HG02852 (cell line): ENCODE measurements around the gene DPP6.
"Not testable (repeated sequence)": the region's sequence is repeated elsewhere in the genome, so short reads cannot be mapped to it uniquely, and the experiment has no call there.

Experiments
- ATAC-seq: cut with Tn5 transposase; IDR thresholded peaks from one replicate; pipeline ENCODE4 v1.9.1; 2021; ENCODE audit warnings: mild to moderate bottlenecking, moderate library complexity; ENCODE audit not compliant: unreplicated experiment

Gene DPP6

DNA sequence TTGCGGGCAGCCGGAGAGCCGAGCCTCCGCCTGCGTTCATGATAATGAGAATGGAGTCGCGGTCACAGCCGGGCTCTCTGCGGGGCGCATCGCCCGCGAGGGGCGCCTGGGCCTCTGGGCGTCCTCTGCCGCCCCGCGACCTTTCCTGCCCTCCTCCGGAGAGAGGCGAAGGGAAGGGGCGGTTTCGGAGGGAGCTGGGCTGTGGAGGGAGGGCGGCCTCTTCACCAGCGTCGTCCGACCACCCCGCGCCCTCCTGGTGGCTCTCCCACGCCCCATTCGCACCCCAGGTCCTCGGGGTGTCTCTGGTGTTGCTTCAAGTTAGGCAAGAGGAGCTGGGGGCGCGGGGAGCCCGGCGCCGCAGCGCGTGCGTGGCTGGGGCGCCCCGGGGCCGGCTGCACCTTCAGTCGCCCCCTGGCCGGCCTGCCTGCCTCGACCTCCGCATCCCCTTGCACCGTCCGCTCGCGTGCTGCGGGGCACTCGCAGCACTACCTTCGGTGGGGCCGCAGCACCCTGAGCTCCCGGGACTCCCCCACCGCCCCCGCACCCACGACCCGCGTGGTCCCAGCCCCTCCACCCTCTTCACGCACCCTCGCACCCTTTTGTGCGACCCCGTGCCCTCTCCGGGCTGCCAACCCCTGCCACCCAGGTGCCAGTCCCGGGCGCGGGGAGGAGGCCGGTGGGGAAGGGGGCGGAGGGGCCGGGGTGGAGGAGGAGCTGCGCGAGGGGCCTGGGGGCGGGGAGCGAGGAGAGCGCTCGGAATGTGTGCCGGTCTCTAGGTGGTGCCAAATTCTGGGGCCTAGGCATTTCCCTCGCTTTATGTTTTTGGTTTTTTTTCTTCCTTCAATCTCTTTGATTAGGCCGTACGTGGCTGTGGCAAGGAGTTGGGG, at the start of gene DPP6:
Gene DPP6 (plus strand): TSS at position 756 of the 887 bp plus-strand sequence.
- not testable (repeated sequence) for ATAC-seq

DNA sequence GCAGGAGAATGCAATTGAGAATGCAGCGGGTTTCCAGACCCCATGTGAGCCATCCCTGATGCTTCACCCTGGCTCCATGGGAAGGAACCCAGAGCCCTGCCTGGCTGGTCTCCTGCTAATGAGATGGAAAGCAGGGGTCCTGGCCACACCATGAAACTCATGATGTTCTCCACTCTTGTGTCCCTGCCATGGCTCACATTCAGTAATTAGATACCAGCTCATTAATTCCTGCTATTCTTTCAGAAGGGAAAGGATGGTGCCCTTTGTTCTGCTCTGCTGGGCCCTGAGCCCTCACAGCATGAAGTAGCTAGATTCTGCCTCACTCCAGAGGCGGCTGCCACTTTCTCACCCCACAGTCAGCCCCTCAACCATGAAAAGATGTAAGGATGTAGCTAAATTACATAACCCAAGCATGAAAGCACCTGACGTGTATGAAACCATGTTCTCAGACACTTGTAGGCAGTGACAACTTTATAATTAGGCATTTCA, 42.7 kb upstream of the DPP6 start:
- not testable (repeated sequence) for ATAC-seq

DNA sequence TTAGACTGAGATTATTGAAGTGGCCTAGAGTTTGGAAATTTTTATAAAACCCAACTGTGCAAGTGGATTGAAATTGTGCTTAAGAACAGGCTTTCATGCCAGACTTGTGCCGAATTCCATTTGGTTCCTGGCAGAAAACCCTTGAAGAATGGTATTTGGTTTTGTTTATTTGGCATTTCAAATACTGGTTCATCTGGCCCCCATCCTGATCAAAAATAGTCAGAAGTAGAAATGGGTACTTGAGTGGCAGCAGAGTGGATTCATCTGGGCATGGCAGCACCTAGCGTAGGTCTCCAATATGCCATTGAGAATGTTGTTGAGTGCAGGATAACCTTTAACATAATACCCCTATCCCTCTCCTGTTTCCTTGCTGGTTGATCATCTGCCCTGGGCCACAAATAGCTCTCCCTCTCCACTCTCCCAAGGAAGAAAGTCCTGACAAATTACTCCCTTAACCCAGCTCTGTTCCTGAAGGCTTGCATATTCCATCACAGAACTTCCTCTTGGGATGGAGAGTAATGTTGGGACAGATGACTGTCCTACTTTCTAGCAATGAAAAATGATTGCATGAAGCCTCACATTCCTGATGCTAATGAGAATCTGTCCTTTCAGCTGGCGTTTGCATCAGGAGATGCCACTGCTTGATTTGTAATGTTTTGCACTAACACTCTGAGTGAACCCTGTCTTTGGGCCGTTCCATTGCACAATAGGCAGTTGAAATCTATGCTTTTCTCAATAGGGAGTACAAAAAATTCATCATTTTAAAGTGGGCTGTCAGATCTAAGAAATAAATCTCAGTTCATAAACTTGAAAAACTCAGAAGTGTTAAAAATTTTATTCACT, 41.3 kb upstream of the DPP6 start:
- not testable (repeated sequence) for ATAC-seq

DNA sequence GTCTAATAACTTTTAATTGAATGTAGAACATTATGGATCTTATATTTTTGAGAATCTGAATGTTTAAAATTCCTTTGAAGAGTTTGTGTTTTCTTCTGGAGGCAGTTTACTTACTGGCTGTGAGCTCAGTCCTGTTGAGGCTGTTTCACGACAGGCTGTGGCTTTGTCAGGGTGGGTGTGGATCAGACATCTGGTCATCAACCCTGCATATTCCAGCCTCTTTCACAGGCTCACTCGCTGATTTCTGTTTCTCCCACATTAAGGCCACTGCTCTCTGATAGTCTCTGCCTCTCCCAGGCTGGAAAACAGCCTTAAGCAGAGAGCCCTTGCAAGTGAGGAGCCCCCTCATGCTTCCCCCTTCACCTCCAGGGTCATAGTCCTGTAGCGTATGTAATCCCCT, 39.4 kb upstream of the DPP6 start:
- ATAC-seq, result not testable (repeated sequence)

DNA sequence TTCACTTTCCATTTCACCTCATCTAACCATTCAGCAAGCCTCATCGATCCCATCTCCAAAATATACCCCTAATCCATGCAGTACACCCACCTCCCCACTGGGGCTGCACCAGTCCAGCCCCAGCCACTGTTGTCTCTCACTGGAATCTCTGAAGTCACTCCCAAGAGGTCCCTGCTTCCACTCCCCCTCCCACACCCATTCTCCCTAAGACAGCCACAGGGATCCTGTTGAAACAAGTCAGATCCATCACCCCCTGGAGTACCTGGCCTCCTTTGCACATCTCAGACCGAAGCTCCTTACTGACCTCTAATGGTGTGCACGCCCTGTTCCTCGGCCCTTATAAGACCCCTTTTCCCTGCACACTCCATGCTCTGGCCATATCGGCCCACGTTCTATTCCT, 36.6 kb upstream of the DPP6 start:
- ATAC-seq, result not testable (repeated sequence)

DNA sequence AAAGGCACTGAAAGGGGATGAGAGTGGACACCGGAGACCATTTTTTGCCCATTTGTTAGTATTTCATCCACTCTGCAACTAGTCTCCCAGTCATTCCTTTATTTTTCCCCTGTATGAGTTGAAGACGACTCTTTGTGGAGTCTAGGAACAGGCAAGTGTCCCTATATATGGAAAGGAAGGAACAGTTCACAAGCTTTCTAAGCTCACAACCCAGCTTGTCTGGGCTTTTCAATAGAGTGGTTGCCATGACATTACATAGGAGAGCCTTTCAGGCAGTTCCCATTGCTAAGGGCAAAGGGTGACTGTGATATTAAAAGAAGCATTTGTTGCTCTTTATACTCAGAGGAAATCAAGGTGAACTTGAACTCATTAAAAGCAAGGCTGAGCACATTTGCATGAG, 33.8 kb upstream of the DPP6 start:
- not testable (repeated sequence) for ATAC-seq

DNA sequence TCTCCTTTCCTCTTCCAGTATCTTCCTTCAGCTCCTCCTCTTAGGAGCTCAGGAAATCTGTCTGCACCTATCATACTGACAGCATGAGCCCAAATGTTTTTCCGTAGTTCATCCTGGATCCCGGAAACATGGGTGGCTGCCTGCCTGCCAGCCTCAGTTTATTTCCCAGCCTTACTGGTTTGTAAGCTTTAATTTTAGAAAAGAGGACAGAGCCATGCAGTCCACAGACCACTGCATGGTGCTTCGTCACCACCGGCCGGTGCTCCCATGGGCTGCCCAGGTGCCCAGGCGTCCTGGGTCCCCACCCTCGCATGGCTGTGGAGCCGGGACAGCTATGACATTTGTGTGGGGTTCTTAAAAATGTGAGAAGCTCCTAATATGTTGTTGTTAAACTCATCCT, 24.4 kb upstream of the DPP6 start:
- ATAC-seq, result not testable (repeated sequence)

DNA sequence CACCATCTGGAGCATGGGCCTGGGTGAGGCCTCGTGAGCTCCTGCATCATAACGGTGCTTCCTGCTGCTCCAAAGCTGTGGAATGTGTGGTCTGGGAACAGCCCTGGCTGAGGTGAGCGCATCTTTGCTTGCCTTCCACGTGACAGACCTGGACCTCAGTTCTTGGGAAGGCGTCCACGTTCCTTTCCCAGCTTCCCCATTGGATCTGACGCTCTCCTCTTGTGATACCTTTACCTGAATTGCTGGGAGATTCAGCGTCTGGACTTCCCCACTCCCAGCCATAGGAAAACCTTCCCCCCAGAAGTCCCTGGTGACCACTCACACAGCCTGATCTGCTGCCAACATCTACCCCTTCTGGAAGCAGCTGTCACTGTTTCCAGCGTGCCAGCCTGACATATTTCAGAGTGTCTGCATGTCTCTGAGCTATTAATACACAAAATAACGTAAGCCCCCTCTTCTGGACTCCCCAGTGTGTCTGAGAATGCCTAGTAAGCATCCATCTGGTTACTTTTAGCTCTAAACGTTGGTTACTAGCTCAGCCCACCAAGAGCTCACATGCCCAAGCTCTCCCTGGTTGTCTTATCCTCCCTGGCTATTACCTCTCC, 21.6 kb upstream of the DPP6 start:
- ATAC-seq, result not testable (repeated sequence)

DNA sequence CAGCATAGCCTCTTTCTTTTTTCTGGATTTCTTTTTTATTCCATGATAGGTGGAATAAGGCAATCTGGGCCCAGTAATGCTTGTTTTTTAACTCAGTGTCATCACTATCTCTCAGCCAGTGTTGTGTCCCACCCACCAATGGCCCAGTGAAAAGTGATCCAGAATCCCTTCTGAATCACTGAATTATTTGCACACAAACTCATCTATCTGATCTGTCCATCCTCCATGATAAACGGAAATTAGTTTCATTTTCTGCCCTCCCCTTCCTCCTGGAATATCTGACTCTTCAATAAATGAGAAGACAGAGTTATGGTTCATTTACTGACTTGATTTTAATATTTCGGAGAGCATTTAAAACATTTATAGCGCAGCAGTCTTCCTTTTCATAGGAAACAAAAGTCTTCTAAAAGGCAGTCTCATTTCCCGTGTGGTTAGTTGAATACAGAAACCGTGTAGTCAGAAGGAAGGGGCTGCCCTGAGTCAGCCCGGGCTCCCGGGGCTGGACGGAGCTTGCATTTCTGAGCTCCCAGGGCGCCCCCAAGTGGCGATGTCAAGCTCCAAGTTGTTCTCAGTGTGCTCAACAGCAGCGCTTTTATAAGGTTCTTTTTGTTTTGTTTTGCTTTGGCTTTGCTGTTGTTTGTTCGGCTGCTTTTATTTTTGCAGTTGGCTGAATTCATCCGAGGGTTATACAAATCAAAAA, 12.6 kb upstream of the DPP6 start:
- peak; percentile 89 for ATAC-seq

DNA sequence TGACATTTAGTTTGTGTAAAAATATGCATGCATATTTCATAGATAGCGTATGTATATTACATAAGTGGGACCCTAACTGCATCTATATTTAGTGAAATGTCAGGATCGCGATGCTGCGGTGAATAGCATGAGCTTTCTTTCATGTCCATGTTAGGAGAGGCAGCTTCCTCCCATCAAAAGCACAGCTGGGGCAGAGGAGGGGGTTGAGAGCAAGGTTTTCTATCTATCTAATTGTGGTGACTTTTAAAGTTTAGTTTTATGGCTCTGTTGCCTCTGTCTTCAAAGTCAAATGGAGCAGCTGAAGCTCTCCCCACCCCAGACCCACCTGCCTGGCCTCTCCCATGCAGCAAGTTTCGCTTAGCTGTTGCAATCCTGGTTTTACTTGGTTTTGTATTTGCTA, 1.8 kb upstream of the DPP6 start:
- ATAC-seq, result not testable (repeated sequence)

DNA sequence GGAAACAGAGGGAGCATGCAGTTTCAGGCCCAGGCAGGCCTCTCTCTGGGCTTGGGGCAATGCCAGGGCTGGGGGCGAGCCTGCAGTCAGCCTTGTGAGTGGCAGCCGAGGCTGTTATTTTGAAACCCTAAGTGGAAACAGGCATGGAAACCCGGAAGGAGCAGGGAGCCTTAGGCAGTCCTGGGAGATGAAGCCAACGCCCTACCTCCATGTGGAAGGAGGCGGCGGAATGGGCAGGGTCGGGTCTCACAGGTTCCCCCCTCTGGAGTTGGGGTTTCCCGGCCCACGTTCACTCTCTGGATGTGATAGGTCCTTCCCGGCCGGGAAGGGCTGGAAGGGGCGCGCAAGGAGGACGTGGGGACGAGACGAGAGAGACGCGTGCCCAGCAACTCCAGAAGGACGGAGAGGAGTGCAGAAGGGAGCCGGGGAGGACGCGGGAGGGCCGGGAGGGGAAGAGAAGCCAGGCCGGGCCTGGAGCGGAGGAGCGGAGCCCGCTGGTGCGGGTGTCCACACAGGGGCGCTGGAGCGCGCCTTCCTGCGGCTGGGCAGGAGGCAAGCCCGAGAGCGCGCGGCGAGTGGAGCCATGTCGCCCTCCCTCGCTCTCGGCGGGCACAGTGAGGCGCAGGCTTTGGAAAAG, 1.1 kb upstream of the DPP6 start:
- ATAC-seq, result not testable (repeated sequence)

DNA sequence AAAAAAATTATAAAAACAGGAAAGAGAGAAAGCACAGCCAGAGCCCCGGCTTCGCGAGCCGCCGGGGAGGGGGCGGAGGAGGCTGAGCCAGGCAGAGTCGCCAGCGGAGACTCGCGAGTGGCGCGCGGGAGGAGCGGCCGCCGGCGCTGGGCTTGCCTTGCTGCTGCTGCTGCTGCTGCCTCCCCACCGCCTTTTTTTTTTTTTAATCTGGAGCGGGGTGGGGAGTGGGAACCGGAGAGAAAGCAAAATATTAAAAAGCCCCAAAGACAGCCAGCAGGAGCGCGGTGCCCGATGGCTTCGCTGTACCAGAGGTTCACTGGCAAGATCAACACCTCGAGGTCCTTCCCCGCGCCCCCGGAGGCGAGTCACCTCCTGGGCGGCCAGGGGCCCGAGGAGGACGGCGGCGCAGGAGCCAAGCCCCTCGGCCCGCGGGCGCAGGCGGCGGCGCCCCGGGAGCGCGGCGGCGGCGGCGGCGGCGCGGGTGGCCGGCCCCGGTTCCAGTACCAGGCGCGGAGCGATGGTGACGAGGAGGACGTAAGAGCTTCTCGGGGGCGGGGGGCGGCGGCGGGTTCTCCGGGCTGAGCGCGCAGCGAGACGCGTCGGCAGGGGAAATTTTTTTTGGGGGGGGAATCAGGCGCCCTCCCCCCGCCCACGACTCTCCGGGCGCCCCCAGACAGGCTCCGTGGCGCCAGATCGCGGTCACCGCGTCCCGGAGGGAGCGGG, 493 bp downstream of the DPP6 start:
- ATAC-seq, result not testable (repeated sequence)

DNA sequence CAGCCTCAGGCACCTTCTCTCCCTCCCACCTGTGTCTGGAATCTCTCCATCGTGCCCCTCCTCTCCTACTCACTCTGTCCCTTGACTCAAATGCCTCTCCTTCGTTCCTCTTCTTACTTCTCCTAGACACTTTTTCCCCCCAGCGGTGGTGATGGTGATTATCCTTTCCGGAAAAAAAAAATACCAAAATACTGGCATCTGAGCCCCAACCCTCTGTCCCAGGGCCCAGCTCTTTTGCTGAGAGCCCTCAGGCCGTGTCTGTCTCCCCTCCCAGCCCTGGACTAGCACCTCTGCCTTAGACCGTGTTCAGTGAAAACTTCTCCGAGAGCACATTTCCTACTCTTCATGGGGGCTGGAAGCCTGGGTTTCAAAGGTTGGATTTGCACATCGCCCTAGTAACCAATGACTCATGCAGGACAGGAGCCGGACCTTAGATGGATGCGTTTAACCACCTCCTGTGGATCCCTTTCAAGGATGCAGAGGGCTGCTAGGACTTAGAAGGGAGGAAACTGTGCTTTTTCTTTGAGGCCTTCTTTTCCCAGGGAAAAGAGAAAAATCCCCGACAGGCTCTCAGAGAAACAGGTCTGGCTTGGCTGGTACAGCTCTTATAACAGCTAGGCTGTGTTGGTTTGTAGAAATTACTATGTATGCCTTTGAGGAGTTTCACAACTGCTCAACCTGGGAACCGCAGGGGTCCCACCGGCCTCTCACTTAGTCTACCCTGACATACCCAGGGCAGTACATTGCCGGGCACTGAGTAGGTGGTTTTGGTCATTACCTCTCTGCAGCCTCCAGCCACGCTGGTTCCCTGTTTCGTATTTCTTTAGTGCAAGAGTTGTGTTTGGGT, 1.5 kb downstream of the DPP6 start:
- ATAC-seq, result not testable (repeated sequence)

DNA sequence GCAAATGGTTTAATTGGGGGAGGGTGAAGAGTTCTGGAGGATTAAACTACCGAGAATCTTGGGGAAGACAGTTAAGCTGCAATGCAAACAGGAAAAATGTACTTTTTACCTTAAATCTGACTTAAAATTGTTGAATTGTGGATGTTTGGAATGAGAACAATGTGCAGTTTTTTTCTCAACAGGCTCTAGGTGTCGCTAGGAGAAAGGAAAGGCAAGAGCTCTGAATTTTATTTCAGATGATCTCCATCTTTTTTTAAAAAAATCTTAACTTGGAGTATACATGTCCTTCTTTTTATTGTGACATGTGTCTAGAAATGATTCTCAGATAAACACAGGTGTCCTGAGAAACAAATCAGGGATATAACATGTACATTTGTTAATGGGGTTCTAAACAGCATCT, 2.5 kb downstream of the DPP6 start:
- ATAC-seq, result not testable (repeated sequence)

DNA sequence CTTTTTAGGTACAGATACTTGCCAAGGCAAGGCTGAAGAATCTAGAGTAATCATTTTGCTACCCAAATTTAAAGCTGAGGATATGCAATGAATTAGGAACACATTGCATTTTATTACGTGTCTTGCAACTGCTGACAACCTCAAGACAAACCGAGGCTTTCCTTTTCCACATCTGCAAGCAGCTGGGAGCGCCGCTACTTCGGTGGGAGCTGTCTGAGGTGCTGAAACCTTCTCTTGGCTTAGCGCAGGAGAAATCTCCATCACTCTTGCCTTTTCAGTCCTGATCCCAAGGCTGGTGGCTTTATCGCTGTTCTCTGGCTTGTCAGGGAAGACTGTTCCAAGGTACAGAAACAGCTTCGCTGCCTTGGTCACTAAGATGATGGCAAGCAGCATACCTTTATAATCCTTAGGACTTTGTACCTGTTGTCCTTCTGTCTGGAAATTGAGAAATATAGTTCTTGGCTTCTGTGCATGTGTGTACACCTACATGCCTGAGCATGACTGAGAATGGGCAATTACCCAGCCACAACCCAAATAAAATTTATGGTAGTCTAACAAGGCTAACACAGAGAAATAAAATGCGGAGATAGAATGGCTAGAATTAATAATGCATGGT, 3.4 kb downstream of the DPP6 start:
- not testable (repeated sequence) for ATAC-seq

DNA sequence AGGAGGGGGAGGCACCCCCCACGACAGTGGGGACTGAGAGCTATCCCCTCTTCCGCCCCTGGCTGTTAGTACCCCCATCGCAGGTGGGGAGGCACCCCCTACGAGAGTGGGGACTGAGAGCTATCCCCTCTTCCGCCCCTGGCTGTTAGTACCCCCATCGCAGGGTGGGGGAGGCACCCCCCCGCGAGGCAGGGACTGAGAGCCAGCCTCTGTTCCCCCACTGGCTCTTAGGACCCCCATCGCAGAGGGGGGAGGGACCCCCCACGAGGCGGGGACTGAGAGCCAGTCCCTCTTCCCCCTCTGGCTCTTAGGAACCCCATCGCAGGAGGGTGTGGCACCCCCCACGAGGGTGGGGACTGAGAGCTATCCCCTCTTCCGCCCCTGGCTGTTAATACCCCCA, 6.6 kb downstream of the DPP6 start:
- not testable (repeated sequence) for ATAC-seq

DNA sequence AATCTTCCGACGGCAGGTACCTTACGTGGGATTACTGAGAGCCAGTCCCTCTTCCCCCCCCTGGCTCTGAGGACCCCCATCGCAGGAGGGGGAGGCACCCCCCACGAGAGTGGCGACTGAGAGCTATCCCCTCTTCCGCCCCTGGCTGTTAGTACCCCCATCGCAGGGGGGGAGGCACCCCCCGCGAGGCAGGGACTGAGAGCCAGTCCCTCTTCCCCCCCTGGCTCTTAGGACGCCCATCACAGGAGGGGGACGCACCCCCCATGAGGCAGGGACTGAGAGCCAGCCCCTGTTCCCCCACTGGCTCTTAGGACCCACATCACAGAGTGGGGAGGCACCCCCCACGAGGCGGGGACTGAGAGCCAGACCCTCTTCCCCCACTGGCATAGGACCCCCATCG, 8.4 kb downstream of the DPP6 start:
- not testable (repeated sequence) for ATAC-seq

DNA sequence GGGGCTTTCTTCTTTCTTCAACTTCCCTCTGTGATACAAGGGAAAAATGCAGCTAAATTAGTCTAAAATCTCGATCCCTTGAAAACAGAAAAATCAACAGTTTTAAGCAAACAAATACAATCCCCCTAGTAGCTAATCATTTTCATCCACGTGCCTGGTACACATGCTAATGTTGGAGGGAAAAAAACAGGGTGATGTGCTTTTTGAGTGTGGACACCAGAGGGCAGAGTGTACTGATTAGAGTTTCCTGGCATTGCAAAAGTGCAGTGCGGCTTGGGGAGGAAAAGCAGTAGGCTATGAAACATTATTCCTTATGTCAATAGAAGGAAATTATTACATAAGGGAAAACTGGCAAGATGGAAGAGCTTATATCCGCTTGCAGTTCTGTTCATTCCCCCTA, 19.6 kb downstream of the DPP6 start:
- ATAC-seq, result not testable (repeated sequence)
